K562 (cell line): ENCODE results near the gene HPSE2. TPM values are rescaled to one million over a fixed set of nuclear protein-coding genes. Genes with fewer than 3 reads are reported as not detected.

Experiments used
- LCOR ChIP-seq: sonication (generic); formaldehyde crosslinking; IDR thresholded peaks from 2 replicates; pipeline ENCODE4 v1.8.0; 2022; ENCODE audit warnings: mild to moderate bottlenecking, missing genetic modification reagents
- NFXL1 ChIP-seq: fragments of 450-650 bp; formaldehyde crosslinking; IDR thresholded peaks from 2 replicates; pipeline ENCODE4 v1.4.0; 2021; ENCODE audit warnings: mild to moderate bottlenecking
- NR2C1 ChIP-seq, 2 experiments: fragments of 450-650 bp; IDR thresholded peaks; 2 replicates each; pipeline ENCODE4 v1.6.1; 2017; ENCODE audit warnings: mild to moderate bottlenecking in 2 of 2, antibody characterized with exemption in 1 of 2, inconsistent platforms in 1 of 2, missing compliant biosample characterization in 1 of 2, missing genetic modification characterization in 1 of 2
- SMARCA4 ChIP-seq: fragments of 450-650 bp; IDR thresholded peaks from 2 replicates; pipeline ENCODE4 v1.6.1; 2016
- ZNF644 ChIP-seq: fragments of 200-800 bp; sonication (Bioruptor generic); IDR thresholded peaks from 2 replicates; pipeline ENCODE4 v1.6.1; 2016; ENCODE audit warnings: low read depth, missing genetic modification characterization, missing compliant biosample characterization
- polyA plus RNA-seq, 8 experiments: library from polyadenylated mRNA; depleted of rRNA in 4 of 8; stranded (reverse) in 5 of 8; unstranded in 3 of 8; fragments of >200 nt; fragmentation: Nextera tagmentation in 2 of 8; fragmentation: Illumina TruSeq in 1 of 8; extraction: Ambion mirVana in 2 of 8; extraction: Trizol in 1 of 8; gene quantifications; 2 replicates each; pipeline versions ENCODE4 v1.2.1 to v1.2.3, GENCODE V29; 2011 to 2014; ENCODE audit warnings: inconsistent platforms in 1 of 8, missing spikeins in 1 of 8
- total RNA-seq, 7 experiments: library from RNA; depleted of rRNA in 6 of 7; stranded (reverse); fragments of >200 nt in 6 of 7; fragmentation: Illumina TruSeq in 2 of 7; extraction: Trizol in 2 of 7; gene quantifications; 2 replicates each; pipeline versions ENCODE4 v1.2.1 to v1.2.3, GENCODE V29; 2011 to 2021; ENCODE audit warnings: low replicate concordance in 1 of 7
- TF ChIP-seq, protein P1 (sequence below), 3 experiments: fragments of 200-800 bp in 1 of 3; fragments of 250-450 bp in 1 of 3; fragments of 450-650 bp in 1 of 3; sonication (Bioruptor Pico) in 1 of 3; sonication (Bioruptor generic) in 1 of 3; formaldehyde crosslinking in 1 of 3; IDR thresholded peaks; 2 replicates each; pipeline versions ENCODE4 v1.6.1 to v1.8.0; 2016 to 2022; ENCODE audit warnings: mild to moderate bottlenecking in 2 of 3, missing genetic modification characterization in 2 of 3, missing compliant biosample characterization in 1 of 3, moderate library complexity in 1 of 3
- TF ChIP-seq, protein P2 (sequence below): sonication (generic); formaldehyde crosslinking; IDR thresholded peaks from 2 replicates; pipeline ENCODE4 v1.8.0; 2022; ENCODE audit warnings: missing genetic modification reagents, mild to moderate bottlenecking, moderate library complexity, borderline replicate concordance
- TF ChIP-seq, protein P3 (sequence below), 3 experiments: fragments of 200-800 bp in 1 of 3; sonication (Bioruptor generic) in 1 of 3; sonication (generic) in 1 of 3; formaldehyde crosslinking in 1 of 3; IDR thresholded peaks; 2 replicates each; pipeline versions ENCODE4 v1.6.1 to v1.8.0; 2016 to 2022; ENCODE audit warnings: mild to moderate bottlenecking in 2 of 3, missing compliant biosample characterization in 2 of 3, missing genetic modification characterization in 2 of 3, missing genetic modification reagents in 1 of 3
- TF ChIP-seq, protein P4 (sequence below): fragments of 450-650 bp; formaldehyde crosslinking; IDR thresholded peaks from 2 replicates; pipeline ENCODE4 v1.4.0; 2020; ENCODE audit warnings: mild to moderate bottlenecking, moderate library complexity
- TF ChIP-seq, protein P5 (sequence below), 2 experiments: fragments of 450-650 bp in 1 of 2; IDR thresholded peaks; 2 replicates each; pipeline ENCODE4 v1.6.1; 2011 to 2017; ENCODE audit warnings: low read depth in 2 of 2, antibody characterized with exemption in 1 of 2, borderline replicate concordance in 1 of 2, low read length in 1 of 2, mild to moderate bottlenecking in 1 of 2, mixed read lengths in 1 of 2; ENCODE audit not compliant: control insufficient read depth in 1 of 2
- TF ChIP-seq, protein P6 (sequence below): fragments of 450-650 bp; formaldehyde crosslinking; IDR thresholded peaks from 2 replicates; pipeline ENCODE4 v1.4.0; 2020; ENCODE audit warnings: mild to moderate bottlenecking, moderate library complexity

The HPSE2 gene
- total and polyA plus RNA-seq, 9 of the 15 experiments (the other 6 are each of a cell fraction or from before 2014, with no cell fraction given), result 0.03 to 0.10 (median 0.04) TPM; not detected in 2

DNA sequence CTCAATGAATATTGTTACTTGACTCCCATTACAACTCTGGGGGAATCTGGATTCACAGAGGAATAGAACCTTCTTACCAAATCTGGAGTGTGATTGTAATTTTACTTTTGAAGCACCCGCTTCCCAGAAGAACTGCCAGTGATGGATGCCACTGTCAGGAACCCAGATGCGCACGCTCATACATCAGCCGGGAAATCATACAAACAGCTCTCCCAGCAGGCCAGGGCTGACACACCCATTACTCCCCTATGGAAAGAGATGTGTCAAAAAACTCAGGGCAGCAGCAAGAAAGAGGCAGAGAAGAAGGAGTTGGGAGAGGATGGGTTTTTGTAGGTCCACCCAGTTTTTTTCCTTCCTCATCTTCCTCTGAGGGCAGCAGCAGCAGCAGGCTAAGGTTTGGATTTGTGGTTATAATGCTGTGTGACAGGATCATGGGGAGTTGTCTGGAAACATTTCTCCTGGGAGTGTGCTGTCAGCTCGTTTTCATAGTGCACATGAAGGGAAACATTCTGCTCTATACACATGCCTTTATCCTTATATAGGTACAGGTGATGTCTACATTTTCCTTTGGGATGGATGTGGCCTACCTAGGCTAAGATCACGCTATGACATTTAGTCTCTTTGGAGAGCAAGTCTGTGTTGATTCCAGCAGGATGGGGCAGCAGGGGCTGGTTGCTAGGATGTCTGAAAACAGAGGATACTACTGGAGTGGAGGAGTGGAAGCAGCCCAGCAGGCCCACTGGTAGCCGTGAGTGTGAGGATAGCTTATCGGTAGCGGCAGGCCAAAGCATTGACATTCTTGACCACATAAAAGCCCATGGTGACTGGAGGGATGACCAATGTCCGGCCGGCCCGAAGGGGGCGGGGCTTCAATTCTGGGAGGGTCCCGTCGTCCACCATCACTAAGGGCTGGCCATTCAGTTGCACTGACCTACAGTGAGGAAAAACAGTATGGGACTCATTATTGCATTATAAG, 776.6 kb downstream of the HPSE2 start (continued):
- TF ChIP-seq, protein P1, sequence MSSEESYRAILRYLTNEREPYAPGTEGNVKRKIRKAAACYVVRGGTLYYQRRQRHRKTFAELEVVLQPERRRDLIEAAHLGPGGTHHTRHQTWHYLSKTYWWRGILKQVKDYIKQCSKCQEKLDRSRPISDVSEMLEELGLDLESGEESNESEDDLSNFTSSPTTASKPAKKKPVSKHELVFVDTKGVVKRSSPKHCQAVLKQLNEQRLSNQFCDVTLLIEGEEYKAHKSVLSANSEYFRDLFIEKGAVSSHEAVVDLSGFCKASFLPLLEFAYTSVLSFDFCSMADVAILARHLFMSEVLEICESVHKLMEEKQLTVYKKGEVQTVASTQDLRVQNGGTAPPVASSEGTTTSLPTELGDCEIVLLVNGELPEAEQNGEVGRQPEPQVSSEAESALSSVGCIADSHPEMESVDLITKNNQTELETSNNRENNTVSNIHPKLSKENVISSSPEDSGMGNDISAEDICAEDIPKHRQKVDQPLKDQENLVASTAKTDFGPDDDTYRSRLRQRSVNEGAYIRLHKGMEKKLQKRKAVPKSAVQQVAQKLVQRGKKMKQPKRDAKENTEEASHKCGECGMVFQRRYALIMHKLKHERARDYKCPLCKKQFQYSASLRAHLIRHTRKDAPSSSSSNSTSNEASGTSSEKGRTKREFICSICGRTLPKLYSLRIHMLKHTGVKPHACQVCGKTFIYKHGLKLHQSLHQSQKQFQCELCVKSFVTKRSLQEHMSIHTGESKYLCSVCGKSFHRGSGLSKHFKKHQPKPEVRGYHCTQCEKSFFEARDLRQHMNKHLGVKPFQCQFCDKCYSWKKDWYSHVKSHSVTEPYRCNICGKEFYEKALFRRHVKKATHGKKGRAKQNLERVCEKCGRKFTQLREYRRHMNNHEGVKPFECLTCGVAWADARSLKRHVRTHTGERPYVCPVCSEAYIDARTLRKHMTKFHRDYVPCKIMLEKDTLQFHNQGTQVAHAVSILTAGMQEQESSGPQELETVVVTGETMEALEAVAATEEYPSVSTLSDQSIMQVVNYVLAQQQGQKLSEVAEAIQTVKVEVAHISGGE (CRISPR knock-in tag; IDR thresholded peaks at IDR 0.05), result no peak
- TF ChIP-seq LCOR, result peak; percentile 48; the same call in 1 of the 2 replicates
- peak; percentile 76 for TF ChIP-seq SMARCA4
- TF ChIP-seq, protein P2, sequence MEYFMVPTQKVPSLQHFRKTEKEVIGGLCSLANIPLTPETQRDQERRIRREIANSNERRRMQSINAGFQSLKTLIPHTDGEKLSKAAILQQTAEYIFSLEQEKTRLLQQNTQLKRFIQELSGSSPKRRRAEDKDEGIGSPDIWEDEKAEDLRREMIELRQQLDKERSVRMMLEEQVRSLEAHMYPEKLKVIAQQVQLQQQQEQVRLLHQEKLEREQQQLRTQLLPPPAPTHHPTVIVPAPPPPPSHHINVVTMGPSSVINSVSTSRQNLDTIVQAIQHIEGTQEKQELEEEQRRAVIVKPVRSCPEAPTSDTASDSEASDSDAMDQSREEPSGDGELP (CRISPR knock-in tag), result peak; percentile 86
- TF ChIP-seq, protein P3, sequence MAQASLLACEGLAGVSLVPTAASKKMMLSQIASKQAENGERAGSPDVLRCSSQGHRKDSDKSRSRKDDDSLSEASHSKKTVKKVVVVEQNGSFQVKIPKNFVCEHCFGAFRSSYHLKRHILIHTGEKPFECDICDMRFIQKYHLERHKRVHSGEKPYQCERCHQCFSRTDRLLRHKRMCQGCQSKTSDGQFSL (CRISPR knock-in tag; IDR thresholded peaks at IDR 0.05), result no peak
- TF ChIP-seq, protein P3 (tag; IDR thresholded peaks at IDR 0.05), result no peak
- TF ChIP-seq NR2C1 (IDR thresholded peaks at IDR 0.05), result no peak
- TF ChIP-seq NR2C1 (tag; IDR thresholded peaks at IDR 0.05), result no peak
- TF ChIP-seq, protein P4, sequence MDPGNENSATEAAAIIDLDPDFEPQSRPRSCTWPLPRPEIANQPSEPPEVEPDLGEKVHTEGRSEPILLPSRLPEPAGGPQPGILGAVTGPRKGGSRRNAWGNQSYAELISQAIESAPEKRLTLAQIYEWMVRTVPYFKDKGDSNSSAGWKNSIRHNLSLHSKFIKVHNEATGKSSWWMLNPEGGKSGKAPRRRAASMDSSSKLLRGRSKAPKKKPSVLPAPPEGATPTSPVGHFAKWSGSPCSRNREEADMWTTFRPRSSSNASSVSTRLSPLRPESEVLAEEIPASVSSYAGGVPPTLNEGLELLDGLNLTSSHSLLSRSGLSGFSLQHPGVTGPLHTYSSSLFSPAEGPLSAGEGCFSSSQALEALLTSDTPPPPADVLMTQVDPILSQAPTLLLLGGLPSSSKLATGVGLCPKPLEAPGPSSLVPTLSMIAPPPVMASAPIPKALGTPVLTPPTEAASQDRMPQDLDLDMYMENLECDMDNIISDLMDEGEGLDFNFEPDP, result no peak
- TF ChIP-seq ZNF644 (tag), result no peak
- TF ChIP-seq, protein P5, sequence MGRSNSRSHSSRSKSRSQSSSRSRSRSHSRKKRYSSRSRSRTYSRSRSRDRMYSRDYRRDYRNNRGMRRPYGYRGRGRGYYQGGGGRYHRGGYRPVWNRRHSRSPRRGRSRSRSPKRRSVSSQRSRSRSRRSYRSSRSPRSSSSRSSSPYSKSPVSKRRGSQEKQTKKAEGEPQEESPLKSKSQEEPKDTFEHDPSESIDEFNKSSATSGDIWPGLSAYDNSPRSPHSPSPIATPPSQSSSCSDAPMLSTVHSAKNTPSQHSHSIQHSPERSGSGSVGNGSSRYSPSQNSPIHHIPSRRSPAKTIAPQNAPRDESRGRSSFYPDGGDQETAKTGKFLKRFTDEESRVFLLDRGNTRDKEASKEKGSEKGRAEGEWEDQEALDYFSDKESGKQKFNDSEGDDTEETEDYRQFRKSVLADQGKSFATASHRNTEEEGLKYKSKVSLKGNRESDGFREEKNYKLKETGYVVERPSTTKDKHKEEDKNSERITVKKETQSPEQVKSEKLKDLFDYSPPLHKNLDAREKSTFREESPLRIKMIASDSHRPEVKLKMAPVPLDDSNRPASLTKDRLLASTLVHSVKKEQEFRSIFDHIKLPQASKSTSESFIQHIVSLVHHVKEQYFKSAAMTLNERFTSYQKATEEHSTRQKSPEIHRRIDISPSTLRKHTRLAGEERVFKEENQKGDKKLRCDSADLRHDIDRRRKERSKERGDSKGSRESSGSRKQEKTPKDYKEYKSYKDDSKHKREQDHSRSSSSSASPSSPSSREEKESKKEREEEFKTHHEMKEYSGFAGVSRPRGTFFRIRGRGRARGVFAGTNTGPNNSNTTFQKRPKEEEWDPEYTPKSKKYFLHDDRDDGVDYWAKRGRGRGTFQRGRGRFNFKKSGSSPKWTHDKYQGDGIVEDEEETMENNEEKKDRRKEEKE (IDR thresholded peaks at IDR 0.05; ENCODE audit: borderline replicate concordance in 1 of 2, control insufficient read depth in 1 of 2, low read depth in 2 of 2, low read length in 1 of 2), result no peak
- TF ChIP-seq, protein P6, sequence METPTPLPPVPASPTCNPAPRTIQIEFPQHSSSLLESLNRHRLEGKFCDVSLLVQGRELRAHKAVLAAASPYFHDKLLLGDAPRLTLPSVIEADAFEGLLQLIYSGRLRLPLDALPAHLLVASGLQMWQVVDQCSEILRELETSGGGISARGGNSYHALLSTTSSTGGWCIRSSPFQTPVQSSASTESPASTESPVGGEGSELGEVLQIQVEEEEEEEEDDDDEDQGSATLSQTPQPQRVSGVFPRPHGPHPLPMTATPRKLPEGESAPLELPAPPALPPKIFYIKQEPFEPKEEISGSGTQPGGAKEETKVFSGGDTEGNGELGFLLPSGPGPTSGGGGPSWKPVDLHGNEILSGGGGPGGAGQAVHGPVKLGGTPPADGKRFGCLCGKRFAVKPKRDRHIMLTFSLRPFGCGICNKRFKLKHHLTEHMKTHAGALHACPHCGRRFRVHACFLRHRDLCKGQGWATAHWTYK (CRISPR knock-in tag), result no peak
- TF ChIP-seq NFXL1, result no peak
